ENCODE data around the gene KYAT1.
"Not testable (repeated sequence)": the region's sequence is repeated elsewhere in the genome, so short reads cannot be mapped to it uniquely, and the experiment has no call there.

KYAT1 gene

GRCh38 chr9:128809831-128810230 lies 71.9 kb downstream of the KYAT1 start:
- DNase-seq, result no peak

GRCh38 chr9:128809036-128809599 lies 72.6 kb downstream of the KYAT1 start:
- no peak for DNase-seq

- no peak for DNase-seq
Observed at GRCh38 chr9:128808543-128808942, 73.2 kb downstream of the KYAT1 start.

GRCh38 chr9:128807827-128808226 lies 73.9 kb downstream of the KYAT1 start:
- no peak for DNase-seq

- no peak for DNase-seq
Observed at GRCh38 chr9:128805661-128806060, 76.1 kb downstream of the KYAT1 start.

- DNase-seq, result no peak
Observed at GRCh38 chr9:128802482-128802881, 79.3 kb downstream of the KYAT1 start.

- no peak for DNase-seq
Observed at GRCh38 chr9:128800061-128800460, 81.7 kb downstream of the KYAT1 start.

- DNase-seq, result no peak
Observed at GRCh38 chr9:128798896-128799295, 82.9 kb downstream of the KYAT1 start.

- DNase-seq, result not testable (repeated sequence)
Observed at GRCh38 chr9:128794961-128795360, 86.8 kb downstream of the KYAT1 start.

- no peak for DNase-seq
Observed at GRCh38 chr9:128792978-128793686, 88.6 kb downstream of the KYAT1 start.

- no peak for DNase-seq
Observed at GRCh38 chr9:128792134-128792533, 89.6 kb downstream of the KYAT1 start.

GRCh38 chr9:128790536-128790935 lies 91.2 kb downstream of the KYAT1 start:
- no peak for DNase-seq

- no peak for DNase-seq
Observed at GRCh38 chr9:128788445-128788844, 93.3 kb downstream of the KYAT1 start.

- no peak for DNase-seq
Observed at GRCh38 chr9:128787659-128788058, 94.1 kb downstream of the KYAT1 start.

- DNase-seq, result peak; percentile 97
Observed at GRCh38 chr9:128786681-128787601, 94.8 kb downstream of the KYAT1 start, which contains the start of gene TBC1D13. Gene TBC1D13, plus strand, starts transcription at chr9:128787253. Its CDS starts 101 bp downstream, at chr9:128787354.

GRCh38 chr9:128785427-128785826 lies 96.3 kb downstream of the KYAT1 start:
- no peak for DNase-seq
